ENCODE results near the gene FCHSD1.

FCHSD1 gene

DNA sequence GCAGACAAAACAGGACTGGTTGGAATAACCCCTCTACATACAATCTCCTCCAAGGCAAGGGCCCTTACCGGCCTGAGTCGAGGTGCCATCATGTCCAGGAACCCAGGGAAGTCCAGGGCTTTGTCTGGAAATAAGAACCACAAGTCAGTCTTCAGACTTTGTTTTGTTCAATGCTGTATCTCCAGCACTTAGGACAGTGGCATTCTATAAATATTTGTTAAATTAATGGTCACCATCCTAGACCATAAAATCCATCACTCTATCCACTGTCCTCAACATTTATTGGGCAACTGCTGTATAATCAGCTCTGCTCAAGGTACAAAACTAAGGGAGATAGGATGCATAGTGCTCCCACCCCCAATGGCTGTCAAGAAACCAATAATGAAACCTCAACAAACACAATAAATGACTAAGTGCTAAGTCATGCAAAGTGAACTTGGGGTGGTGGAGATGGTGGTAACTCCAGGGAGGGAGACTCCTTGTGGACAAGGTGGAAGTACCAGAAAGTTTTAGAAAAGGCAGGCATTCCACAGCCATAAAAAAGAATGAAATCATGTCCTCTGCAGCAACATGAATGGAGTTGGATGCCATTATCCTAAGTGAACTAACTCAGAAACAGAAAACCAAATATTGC is 9.5 kb downstream of the FCHSD1 start:
- no peak overlapping the region for H3K4me3 Mint-ChIP-seq
- H3K27me3 Mint-ChIP-seq, result no peaks in the 10 kb centered on the region
- H3K9me3 Mint-ChIP-seq, result no peaks in the 10 kb centered on the region
- H3K36me3 Mint-ChIP-seq (ENCODE audit: low read depth), result peaks cover 71% of the 10 kb centered on the region
- intact Hi-C loops (cut with micrococcal nuclease), result no loop called here
- no peak overlapping the region for H3K27ac Mint-ChIP-seq
- H3K4me1 Mint-ChIP-seq (ENCODE audit: low read depth), result peaks cover 51% of the 10 kb centered on the region

DNA sequence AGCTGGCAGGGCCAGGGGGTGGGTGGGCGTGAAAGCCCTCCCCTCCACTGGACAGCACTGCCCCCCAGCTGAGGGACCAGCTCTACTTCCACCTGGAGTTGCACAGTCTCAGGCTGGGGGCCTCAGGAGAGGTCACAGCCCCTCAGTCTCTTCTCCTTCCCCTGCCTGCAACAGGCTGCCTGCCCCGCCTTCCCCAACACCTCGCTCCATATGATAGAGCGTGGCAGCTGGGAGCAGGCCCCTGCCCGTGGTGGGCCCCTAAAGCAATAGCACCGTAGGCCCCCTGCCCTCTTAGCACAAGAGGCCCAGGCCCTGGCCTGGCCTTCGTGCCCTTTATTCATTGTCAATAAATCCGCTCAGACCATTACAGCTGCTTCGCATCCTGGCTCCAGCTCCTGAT is 10.5 kb downstream of the FCHSD1 start:
- peaks cover 57% of the 10 kb centered on the region for H3K4me1 Mint-ChIP-seq (ENCODE audit: low read depth)
- H3K4me3 Mint-ChIP-seq, result no peak overlapping the region
- H3K27me3 Mint-ChIP-seq, result no peaks in the 10 kb centered on the region
- intact Hi-C loops (cut with micrococcal nuclease), result no loop called here
- H3K36me3 Mint-ChIP-seq (ENCODE audit: low read depth), result peaks cover 61% of the 10 kb centered on the region
- H3K9me3 Mint-ChIP-seq, result no peaks in the 10 kb centered on the region
- no peak overlapping the region for H3K27ac Mint-ChIP-seq

DNA sequence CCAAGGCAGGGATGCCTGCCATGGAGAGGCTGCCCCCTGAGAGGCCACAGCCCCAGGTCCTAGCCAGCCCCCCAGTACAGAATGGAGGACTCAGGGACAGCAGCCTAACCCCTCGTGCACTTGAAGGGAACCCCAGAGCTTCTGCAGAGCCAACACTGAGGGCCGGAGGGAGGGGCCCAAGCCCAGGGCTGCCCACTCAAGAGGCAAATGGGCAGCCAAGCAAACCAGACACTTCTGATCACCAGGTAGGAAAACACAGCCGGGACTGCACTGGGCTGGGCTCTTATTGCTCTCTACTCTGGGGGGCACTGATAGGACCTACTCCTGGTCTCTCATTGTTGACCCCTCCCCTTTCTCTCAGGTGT is 11.2 kb downstream of the FCHSD1 start:
- intact Hi-C loops (cut with micrococcal nuclease), result no loop called here
- Mint-ChIP-seq H3K9me3 (no peaks in the 10 kb centered on the region), H3K4me3 (no peak overlapping the region), H3K4me1 (ENCODE audit: low read depth) (peaks cover 64% of the 10 kb centered on the region), H3K36me3 (ENCODE audit: low read depth) (peaks cover 59% of the 10 kb centered on the region), H3K27ac (no peak overlapping the region), H3K27me3 (no peaks in the 10 kb centered on the region)

DNA sequence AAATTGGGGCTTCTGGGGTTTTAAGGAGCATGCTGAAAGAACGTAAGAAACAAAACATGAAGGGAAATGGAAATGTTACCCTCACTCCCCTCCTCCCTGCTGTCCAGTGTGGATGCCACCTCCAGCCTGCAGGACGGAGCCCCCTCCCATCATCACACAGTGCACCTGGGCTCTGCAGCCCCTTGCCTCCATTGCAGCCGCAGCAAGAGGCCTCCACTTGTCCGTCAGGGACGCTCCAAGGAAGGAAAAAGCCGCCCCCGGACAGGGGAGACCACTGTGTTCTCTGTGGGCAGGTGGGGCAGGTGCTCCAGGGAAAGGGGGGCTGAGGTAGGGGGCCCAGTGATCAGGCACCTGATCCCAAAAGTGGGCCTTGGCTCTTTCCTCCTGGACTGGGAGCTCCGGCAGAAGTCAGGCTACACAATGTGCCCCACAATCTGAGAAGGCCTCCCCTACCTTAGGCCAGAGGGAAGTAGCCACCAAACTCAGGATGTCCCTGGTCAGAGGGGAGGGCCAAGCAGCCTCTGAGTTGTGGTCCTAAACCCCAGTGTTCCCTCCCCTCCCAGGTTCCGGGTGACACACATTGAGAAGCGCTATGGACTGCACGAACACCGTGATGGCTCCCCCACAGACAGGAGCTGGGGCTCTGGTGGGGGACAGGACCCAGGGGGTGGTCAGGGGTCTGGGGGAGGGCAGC is 11.7 kb downstream of the FCHSD1 start:
- Mint-ChIP-seq H3K27me3 (no peaks in the 10 kb centered on the region), H3K27ac (no peak overlapping the region), H3K4me1 (ENCODE audit: low read depth) (peaks cover 69% of the 10 kb centered on the region), H3K36me3 (ENCODE audit: low read depth) (peaks cover 58% of the 10 kb centered on the region), H3K9me3 (no peaks in the 10 kb centered on the region), H3K4me3 (no peak overlapping the region)
- intact Hi-C loops (cut with micrococcal nuclease), result no loop called here

DNA sequence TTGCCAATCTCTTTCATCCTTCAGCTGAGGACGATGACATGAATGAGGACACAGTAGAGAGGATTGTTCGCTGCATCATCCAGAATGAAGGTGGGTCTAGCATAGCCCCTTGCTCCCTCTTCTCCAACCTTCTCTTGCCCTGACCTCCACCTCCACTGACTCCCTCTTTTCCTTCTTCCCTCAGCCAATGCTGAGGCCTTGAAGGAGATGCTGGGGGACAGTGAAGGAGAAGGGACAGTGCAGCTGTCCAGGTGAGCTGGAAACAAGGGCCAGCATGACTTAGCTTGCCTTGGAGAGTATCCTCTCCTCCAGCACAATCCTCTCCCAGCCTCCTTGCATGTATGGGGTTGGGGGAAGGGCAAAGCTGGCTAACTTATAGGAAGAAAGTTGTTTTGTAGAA is 12.4 kb downstream of the FCHSD1 start:
- Mint-ChIP-seq H3K4me3 (no peak overlapping the region), H3K9me3 (no peaks in the 10 kb centered on the region), H3K36me3 (ENCODE audit: low read depth) (peaks cover 57% of the 10 kb centered on the region), H3K27me3 (no peaks in the 10 kb centered on the region), H3K27ac (no peak overlapping the region), H3K4me1 (ENCODE audit: low read depth) (peaks cover 77% of the 10 kb centered on the region)
- intact Hi-C loops (cut with micrococcal nuclease), result no loop called here

DNA sequence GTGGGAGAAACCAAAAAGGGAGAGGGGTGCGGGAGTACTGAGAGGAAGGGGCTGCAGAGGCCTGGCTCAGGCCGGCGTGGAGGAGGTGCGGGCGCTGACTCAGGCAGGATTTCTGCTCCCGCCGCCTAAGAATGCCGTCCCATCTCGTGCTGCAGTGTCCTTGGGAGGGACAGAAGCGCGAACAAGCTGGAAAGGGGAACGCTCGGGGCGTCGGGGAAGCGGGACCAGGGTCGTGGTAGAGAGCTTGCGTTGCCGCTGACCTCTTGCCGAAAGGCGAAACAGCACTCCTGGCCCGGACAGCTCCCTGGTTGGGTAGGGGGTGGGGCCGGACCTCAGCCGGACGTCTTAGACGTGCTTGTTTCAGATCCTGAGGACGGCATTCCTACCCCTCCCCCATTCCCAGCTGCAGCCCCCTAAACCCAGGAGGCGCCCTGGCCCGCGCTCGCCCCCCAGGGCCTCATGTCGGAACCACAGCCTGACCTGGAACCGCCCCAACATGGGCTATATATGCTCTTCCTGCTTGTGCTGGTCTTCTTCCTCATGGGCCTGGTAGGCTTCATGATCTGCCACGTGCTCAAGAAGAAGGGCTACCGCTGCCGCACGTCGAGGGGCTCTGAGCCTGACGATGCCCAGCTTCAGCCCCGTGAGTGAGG is 13.3 kb downstream of the FCHSD1 start:
- Mint-ChIP-seq H3K27me3 (no peaks in the 10 kb centered on the region), H3K4me1 (ENCODE audit: low read depth) (peaks cover 73% of the 10 kb centered on the region), H3K4me3 (peak overlapping the region; percentile 91), H3K27ac (peak overlapping the region; percentile 59), H3K36me3 (ENCODE audit: low read depth) (peaks cover 55% of the 10 kb centered on the region), H3K9me3 (no peaks in the 10 kb centered on the region)
- intact Hi-C loops (cut with micrococcal nuclease), result no loop called here

DNA sequence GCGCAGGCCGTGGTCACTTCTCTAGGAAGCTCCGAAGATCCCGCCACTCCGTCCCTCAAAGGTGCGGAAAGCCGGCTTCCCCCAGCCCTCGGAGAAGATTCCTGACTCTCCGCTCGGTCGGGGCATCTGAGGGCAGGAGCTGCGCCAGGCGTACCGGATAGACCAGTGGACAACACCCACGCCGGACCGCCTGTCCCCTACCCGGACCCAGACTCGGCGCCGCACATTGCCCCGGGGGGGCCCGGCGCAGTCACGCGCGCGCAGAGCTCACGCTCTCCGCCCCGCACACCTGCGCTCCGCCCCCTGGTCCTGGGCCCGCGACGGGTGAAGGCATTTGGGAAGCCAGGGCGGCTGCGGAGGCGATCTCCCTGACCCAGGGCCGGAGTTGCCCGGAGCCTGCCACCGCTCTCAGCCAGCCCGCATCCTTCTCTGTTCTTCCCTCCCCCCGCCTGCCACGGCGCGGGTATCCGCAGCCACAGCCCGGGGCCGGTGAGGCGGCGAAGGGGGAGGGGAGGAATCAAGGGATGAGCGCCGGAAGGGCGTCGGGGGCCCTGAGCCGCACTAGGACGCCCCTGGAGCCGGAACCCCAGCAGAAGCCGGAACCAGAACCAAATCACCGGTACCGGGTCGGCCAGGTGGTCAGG is 14.0 kb downstream of the FCHSD1 start:
- Mint-ChIP-seq H3K4me3 (peak overlapping the region; percentile 91), H3K27me3 (no peaks in the 10 kb centered on the region), H3K36me3 (ENCODE audit: low read depth) (peaks cover 55% of the 10 kb centered on the region), H3K4me1 (ENCODE audit: low read depth) (peaks cover 73% of the 10 kb centered on the region), H3K9me3 (no peaks in the 10 kb centered on the region), H3K27ac (peak overlapping the region; percentile 59)
- intact Hi-C loops (cut with micrococcal nuclease), result no loop called here

DNA sequence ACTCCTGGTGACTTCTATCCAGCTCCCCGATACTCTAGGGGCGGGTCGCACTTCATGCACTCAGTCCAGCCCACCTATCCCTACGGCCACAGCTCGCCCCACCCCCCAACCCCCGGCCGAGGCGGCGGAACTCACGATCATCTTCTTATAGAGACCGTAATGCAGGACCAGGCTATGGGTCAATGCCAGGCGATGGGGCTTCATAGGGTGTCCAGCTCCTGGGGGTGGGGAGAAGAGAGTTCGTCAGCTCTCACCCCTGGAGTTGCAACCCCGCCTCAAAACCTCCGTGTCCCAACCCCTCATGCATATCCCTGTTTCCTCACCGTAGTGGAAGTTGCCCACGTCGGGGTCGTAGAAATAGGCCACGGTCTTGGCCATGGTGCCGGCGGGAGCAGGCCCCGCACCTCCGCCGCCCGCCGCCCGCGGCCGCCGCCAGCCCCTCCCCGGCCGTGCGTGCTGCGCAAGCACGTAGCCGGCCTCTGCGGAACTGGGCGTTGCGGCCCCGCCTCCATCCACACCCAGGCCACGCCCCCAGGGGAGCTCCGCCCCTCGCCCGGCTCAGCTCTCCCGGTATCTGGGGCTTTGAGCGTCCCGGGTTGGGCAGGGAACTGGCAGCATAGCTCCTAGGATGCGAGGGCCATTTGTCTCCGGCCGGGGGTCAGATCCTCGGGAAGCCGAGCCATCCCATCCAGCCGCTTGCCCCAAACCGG is 14.7 kb downstream of the FCHSD1 start, which contains the start of the genes HDAC3 and RELL2:
Gene HDAC3 (minus strand): TSS at position 437 of the 710 bp plus-strand sequence. CDS start 59 bp downstream, at position 378.
Gene RELL2 (plus strand): TSS at position 585 of the 710 bp plus-strand sequence. CDS start 1,229 bp downstream, outside the sequence.
- peak within 1 kb of the TSS; percentile 59 for H3K27ac Mint-ChIP-seq
- H3K4me1 Mint-ChIP-seq (ENCODE audit: low read depth), result peaks cover 67% of the 10 kb centered on the region
- no peaks in the 10 kb centered on the region for H3K9me3 Mint-ChIP-seq
- peak within 1 kb of the TSS; percentile 91 for H3K4me3 Mint-ChIP-seq
- H3K36me3 Mint-ChIP-seq (ENCODE audit: low read depth), result peaks cover 59% of the 10 kb centered on the region
- no peaks in the 10 kb centered on the region for H3K27me3 Mint-ChIP-seq
- intact Hi-C loops (cut with micrococcal nuclease), result no loop called here

DNA sequence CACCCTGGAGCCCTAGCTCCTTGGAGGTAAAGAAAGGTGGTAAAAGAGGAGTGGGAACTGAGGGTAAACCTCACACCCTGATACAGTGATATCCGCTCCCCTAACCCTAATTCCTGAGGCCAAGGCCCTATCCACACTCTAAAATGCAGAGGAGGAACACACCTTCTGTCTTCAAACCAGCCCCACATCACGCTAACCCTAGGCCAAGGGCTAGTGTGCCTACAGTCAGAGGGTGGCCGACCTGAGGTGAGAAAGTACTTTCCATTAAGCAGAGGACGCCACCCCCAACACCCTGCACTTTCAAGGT is 15.2 kb downstream of the FCHSD1 start:
- Mint-ChIP-seq H3K36me3 (ENCODE audit: low read depth) (peaks cover 57% of the 10 kb centered on the region), H3K9me3 (no peaks in the 10 kb centered on the region), H3K27me3 (no peaks in the 10 kb centered on the region), H3K4me1 (ENCODE audit: low read depth) (peaks cover 62% of the 10 kb centered on the region), H3K27ac (peak overlapping the region; percentile 59), H3K4me3 (peak overlapping the region; percentile 91)
- intact Hi-C loops (cut with micrococcal nuclease), result no loop called here

DNA sequence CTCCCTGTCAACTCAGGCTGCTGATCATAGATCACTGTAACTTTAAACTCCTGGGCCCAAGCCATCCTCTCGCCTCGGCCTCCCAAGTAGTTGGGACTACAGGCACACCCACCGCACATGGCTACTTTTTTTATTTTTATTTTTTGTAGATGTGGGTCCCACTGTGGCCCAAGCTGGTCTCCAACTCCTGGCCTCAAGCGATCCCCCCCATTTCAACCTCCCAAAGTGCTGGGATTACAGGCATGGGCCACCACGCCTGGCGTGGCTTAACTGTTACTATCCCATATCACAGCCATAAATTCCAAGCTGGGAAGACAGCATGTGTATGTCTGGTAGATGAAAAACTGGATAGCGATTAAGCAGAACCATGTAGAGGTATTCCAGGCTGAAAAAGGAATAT is 15.6 kb downstream of the FCHSD1 start:
- Mint-ChIP-seq H3K4me3 (peak overlapping the region; percentile 91), H3K4me1 (ENCODE audit: low read depth) (peaks cover 58% of the 10 kb centered on the region), H3K27me3 (no peaks in the 10 kb centered on the region), H3K27ac (peak overlapping the region; percentile 59), H3K9me3 (no peaks in the 10 kb centered on the region), H3K36me3 (ENCODE audit: low read depth) (peaks cover 57% of the 10 kb centered on the region)
- intact Hi-C loops (cut with micrococcal nuclease), result loop anchor here (2.0 kb wide), 1 partner anchor 17 kb away; the partner anchor contains the start of gene DIAPH1

DNA sequence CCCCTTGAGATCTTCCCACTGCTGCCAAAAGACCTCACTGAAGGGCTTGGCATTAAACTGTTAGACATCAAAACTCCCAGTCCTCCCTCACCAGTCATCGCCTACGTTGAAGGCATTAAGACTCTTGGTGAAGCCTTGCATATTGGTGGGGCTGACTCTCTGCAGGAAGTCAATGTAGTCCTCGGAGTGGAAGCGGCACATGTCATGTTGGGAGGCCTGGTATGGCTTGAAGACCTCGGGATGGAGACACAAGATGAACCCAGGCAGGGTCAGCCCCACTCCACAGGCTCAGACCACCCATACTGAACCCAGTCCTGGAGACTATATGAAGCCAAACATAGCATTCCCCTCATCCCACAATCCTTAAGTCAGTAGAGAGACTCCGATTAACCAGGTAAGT is 16.5 kb downstream of the FCHSD1 start:
- peak overlapping the region; percentile 91 for H3K4me3 Mint-ChIP-seq
- H3K36me3 Mint-ChIP-seq (ENCODE audit: low read depth), result peaks cover 55% of the 10 kb centered on the region
- intact Hi-C loops (cut with micrococcal nuclease), result loop anchor here (1.0 to 5.0 kb wide), 3 partner anchors 16 to 42 kb away; partner anchors contain the start of genes DIAPH1 and FCHSD1
- no peaks in the 10 kb centered on the region for H3K27me3 Mint-ChIP-seq
- no peaks in the 10 kb centered on the region for H3K9me3 Mint-ChIP-seq
- H3K4me1 Mint-ChIP-seq (ENCODE audit: low read depth), result peaks cover 61% of the 10 kb centered on the region
- peak overlapping the region; percentile 59 for H3K27ac Mint-ChIP-seq

DNA sequence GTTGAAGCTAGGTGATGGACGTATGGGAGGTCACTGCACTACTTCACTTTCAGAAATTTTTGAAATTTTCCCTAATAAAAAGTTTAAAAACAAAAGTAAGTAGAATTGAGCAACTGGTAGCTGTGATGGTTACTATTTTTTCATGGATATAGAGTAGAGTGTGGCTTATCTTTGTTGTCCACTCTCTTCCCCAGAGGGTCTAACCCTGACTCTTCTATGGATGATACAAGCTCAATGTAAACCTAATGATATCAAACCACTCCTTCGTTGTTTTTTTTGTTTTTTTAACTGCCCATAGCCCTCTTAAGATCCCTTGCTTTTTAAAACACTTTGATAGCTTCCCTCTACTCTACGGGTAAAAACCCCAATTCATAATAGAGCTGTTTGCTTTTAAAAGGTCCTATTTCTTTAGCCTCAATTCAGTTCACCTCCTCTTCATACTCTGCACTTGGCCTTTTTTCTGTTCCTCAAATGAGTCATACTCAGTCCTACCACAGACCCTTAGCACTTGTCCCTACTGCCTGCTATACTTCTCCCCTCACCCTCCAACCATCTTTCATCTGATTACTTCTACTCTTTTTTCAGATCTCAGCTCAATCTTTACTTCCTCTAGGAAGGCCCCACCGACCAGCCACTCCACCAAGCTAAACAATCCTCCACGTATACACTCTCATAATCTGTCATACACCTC is 17.2 kb downstream of the FCHSD1 start:
- Mint-ChIP-seq H3K27ac (peak overlapping the region; percentile 59), H3K27me3 (no peaks in the 10 kb centered on the region), H3K9me3 (no peaks in the 10 kb centered on the region), H3K4me3 (peak overlapping the region; percentile 53), H3K4me1 (ENCODE audit: low read depth) (peaks cover 62% of the 10 kb centered on the region), H3K36me3 (ENCODE audit: low read depth) (peaks cover 55% of the 10 kb centered on the region)
- intact Hi-C loops (cut with micrococcal nuclease), result loop anchor here (1.0 to 5.0 kb wide), 3 partner anchors 15 to 42 kb away; partner anchors contain the start of genes DIAPH1 and FCHSD1

DNA sequence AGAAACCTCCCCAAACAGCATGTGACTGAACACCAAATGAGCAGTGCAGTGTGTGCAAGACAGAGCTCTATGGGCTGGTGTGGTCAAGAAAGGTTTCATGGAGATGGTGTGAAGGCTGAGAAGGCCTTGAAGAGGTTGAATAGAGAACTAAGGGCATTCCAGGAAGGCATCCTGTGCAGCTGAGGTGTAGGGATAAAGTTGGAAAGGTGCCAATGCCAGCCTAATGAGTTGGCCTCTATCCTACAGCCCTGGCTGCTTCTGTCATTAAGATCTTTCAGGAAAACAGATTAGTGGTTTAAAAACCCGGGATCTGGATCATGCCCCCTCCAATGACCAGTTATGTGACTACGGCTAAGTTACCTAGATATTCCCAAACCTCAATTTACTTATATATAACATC is 18.6 kb downstream of the FCHSD1 start:
- Mint-ChIP-seq H3K27ac (no peak overlapping the region), H3K9me3 (no peaks in the 10 kb centered on the region), H3K27me3 (no peaks in the 10 kb centered on the region), H3K4me1 (ENCODE audit: low read depth) (peaks cover 62% of the 10 kb centered on the region), H3K36me3 (ENCODE audit: low read depth) (peaks cover 64% of the 10 kb centered on the region), H3K4me3 (no peak overlapping the region)
- intact Hi-C loops (cut with micrococcal nuclease), result loop anchor here (5.0 kb wide), 1 partner anchor 40 kb away; no protein-coding TSS in a partner anchor
